ENCODE measurements around the gene SWI5.

Gene SWI5

GRCh38 chr9:128292009-128292408 is 15.9 kb downstream of the SWI5 start:
- Mint-ChIP-seq H3K4me3 (no peak overlapping the region), H3K27me3 (ENCODE audit: low read depth, poor library complexity) (peaks cover 3% of the 10 kb centered on the region), H3K36me3 (ENCODE audit: low read depth) (peaks cover 19% of the 10 kb centered on the region), H3K27ac (no peak overlapping the region), H3K9me3 (no peaks in the 10 kb centered on the region), H3K4me1 (peaks cover 28% of the 10 kb centered on the region)
- no peak for DNase-seq
- TF ChIP-seq CTCF (IDR thresholded peaks at IDR 0.05): no peak

- no peak for TF ChIP-seq CTCF (IDR thresholded peaks at IDR 0.05)
- H3K4me3 Mint-ChIP-seq: no peak overlapping the region
- no peaks in the 10 kb centered on the region for H3K9me3 Mint-ChIP-seq
- no peak overlapping the region for H3K27ac Mint-ChIP-seq
- H3K27me3 Mint-ChIP-seq (ENCODE audit: low read depth, poor library complexity): peaks cover 3% of the 10 kb centered on the region
- H3K4me1 Mint-ChIP-seq: peaks cover 26% of the 10 kb centered on the region
- no peak for DNase-seq
- peaks cover 16% of the 10 kb centered on the region for H3K36me3 Mint-ChIP-seq (ENCODE audit: low read depth)
Measured at GRCh38 chr9:128293091-128293490, 17.0 kb downstream of the SWI5 start.

GRCh38 chr9:128294142-128294541 is 18.1 kb downstream of the SWI5 start:
- Mint-ChIP-seq H3K4me1 (peaks cover 18% of the 10 kb centered on the region), H3K9me3 (no peaks in the 10 kb centered on the region), H3K36me3 (ENCODE audit: low read depth) (peaks cover 6% of the 10 kb centered on the region), H3K4me3 (no peak overlapping the region), H3K27ac (no peak overlapping the region), H3K27me3 (ENCODE audit: low read depth, poor library complexity) (peaks cover 3% of the 10 kb centered on the region)
- TF ChIP-seq CTCF (IDR thresholded peaks at IDR 0.05): no peak
- no peak for DNase-seq

GRCh38 chr9:128296340-128297220 is 20.5 kb downstream of the SWI5 start:
- Mint-ChIP-seq H3K27me3 (ENCODE audit: low read depth, poor library complexity) (no peaks in the 10 kb centered on the region), H3K27ac (no peak overlapping the region), H3K4me1 (peaks cover 18% of the 10 kb centered on the region), H3K4me3 (no peak overlapping the region), H3K9me3 (no peaks in the 10 kb centered on the region), H3K36me3 (ENCODE audit: low read depth) (peaks cover 4% of the 10 kb centered on the region)
- no peak for TF ChIP-seq CTCF (IDR thresholded peaks at IDR 0.05)
- no peak for DNase-seq

- no peak overlapping the region for H3K27ac Mint-ChIP-seq
- H3K4me1 Mint-ChIP-seq: peaks cover 18% of the 10 kb centered on the region
- no peak for DNase-seq
- no peak overlapping the region for H3K4me3 Mint-ChIP-seq
- H3K27me3 Mint-ChIP-seq (ENCODE audit: low read depth, poor library complexity): no peaks in the 10 kb centered on the region
- H3K36me3 Mint-ChIP-seq (ENCODE audit: low read depth): peaks cover 4% of the 10 kb centered on the region
- no peaks in the 10 kb centered on the region for H3K9me3 Mint-ChIP-seq
- no peak for TF ChIP-seq CTCF (IDR thresholded peaks at IDR 0.05)
Measured at GRCh38 chr9:128297221-128297773, 21.2 kb downstream of the SWI5 start.

All from nephron progenitor cell (in vitro differentiated cells).